ENCODE data around the gene GAST. TPM values are rescaled to one million over a fixed set of nuclear protein-coding genes. Genes with fewer than 3 reads are reported as not detected.
A peak's percentile ranks its signal among the peaks of the same experiment; 100 is the strongest.

GAST gene
- total RNA-seq, 1 donor from 2014 or later: not detected

GRCh38 chr17:41758601-41759000 lies 46.5 kb downstream of the GAST start:
- no peaks in the 10 kb centered on the region for H3K79me2 ChIP-seq (ENCODE audit: insufficient read depth, low read length)
- H3K4me1 ChIP-seq (ENCODE audit: insufficient read depth, low read length): no peaks in the 10 kb centered on the region
- H2AFZ ChIP-seq (ENCODE audit: low read depth, low read length): no peak overlapping the region
- no peaks in the 10 kb centered on the region for H3K9me3 ChIP-seq (ENCODE audit: insufficient read depth, low read depth, low read length)
- H3K4me1 Mint-ChIP-seq (ENCODE audit: low read depth, unreplicated experiment): no peaks in the 10 kb centered on the region
- no peak overlapping the region for H3K27ac ChIP-seq (ENCODE audit: low read depth, low read length)
- H3K27ac Mint-ChIP-seq (ENCODE audit: unreplicated experiment): peak overlapping the region; percentile 26
- H4K20me1 ChIP-seq (ENCODE audit: insufficient read depth, low read length): peaks cover 13% of the 10 kb centered on the region
- no peak for FAIRE-seq
- H3K4me2 ChIP-seq (ENCODE audit: low read length): no peak overlapping the region
- H3K27me3 ChIP-seq (ENCODE audit: insufficient read depth, low read length): no peaks in the 10 kb centered on the region
- no peak overlapping the region for H3K9ac ChIP-seq (ENCODE audit: low read length)
- peaks cover 34% of the 10 kb centered on the region for H3K36me3 Mint-ChIP-seq (ENCODE audit: low read depth, unreplicated experiment)
- H3K27me3 Mint-ChIP-seq (ENCODE audit: low read depth, unreplicated experiment): no peaks in the 10 kb centered on the region
- no peak overlapping the region for H3K4me3 ChIP-seq (ENCODE audit: insufficient read depth, low read depth, low read length)
- no peak overlapping the region for H3K4me3 Mint-ChIP-seq (ENCODE audit: unreplicated experiment)
- H3K36me3 ChIP-seq (ENCODE audit: insufficient read depth, low read length): peaks cover 13% of the 10 kb centered on the region
- TF ChIP-seq EZH2 (IDR thresholded peaks at IDR 0.05; ENCODE audit: insufficient read depth, low read length): no peak
- TF ChIP-seq, protein P1, sequence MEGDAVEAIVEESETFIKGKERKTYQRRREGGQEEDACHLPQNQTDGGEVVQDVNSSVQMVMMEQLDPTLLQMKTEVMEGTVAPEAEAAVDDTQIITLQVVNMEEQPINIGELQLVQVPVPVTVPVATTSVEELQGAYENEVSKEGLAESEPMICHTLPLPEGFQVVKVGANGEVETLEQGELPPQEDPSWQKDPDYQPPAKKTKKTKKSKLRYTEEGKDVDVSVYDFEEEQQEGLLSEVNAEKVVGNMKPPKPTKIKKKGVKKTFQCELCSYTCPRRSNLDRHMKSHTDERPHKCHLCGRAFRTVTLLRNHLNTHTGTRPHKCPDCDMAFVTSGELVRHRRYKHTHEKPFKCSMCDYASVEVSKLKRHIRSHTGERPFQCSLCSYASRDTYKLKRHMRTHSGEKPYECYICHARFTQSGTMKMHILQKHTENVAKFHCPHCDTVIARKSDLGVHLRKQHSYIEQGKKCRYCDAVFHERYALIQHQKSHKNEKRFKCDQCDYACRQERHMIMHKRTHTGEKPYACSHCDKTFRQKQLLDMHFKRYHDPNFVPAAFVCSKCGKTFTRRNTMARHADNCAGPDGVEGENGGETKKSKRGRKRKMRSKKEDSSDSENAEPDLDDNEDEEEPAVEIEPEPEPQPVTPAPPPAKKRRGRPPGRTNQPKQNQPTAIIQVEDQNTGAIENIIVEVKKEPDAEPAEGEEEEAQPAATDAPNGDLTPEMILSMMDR (IDR thresholded peaks at IDR 0.05; ENCODE audit: insufficient read depth, low read depth, low read length): no peak
- H3K9me3 Mint-ChIP-seq (ENCODE audit: unreplicated experiment): no peaks in the 10 kb centered on the region
- DNase-seq (ENCODE audit: low read depth): no peak

- no peak overlapping the region for H3K4me2 ChIP-seq (ENCODE audit: low read length)
- H3K4me1 ChIP-seq (ENCODE audit: insufficient read depth, low read length): no peaks in the 10 kb centered on the region
- H3K9ac ChIP-seq (ENCODE audit: low read length): no peak overlapping the region
- peak overlapping the region; percentile 62 for H3K27ac Mint-ChIP-seq (ENCODE audit: unreplicated experiment)
- H3K27me3 ChIP-seq (ENCODE audit: insufficient read depth, low read length): no peaks in the 10 kb centered on the region
- H3K4me3 Mint-ChIP-seq (ENCODE audit: unreplicated experiment): no peak overlapping the region
- no peak for TF ChIP-seq EZH2 (IDR thresholded peaks at IDR 0.05; ENCODE audit: insufficient read depth, low read length)
- TF ChIP-seq, protein P1 (IDR thresholded peaks at IDR 0.05; ENCODE audit: insufficient read depth, low read depth, low read length): no peak
- no peaks in the 10 kb centered on the region for H3K79me2 ChIP-seq (ENCODE audit: insufficient read depth, low read length)
- no peak overlapping the region for H3K4me3 ChIP-seq (ENCODE audit: insufficient read depth, low read depth, low read length)
- peaks cover 16% of the 10 kb centered on the region for H3K36me3 ChIP-seq (ENCODE audit: insufficient read depth, low read length)
- H4K20me1 ChIP-seq (ENCODE audit: insufficient read depth, low read length): peaks cover 17% of the 10 kb centered on the region
- DNase-seq (ENCODE audit: low read depth) (no peak), FAIRE-seq (no peak)
- no peaks in the 10 kb centered on the region for H3K27me3 Mint-ChIP-seq (ENCODE audit: low read depth, unreplicated experiment)
- H3K4me1 Mint-ChIP-seq (ENCODE audit: low read depth, unreplicated experiment): no peaks in the 10 kb centered on the region
- no peaks in the 10 kb centered on the region for H3K9me3 Mint-ChIP-seq (ENCODE audit: unreplicated experiment)
- H2AFZ ChIP-seq (ENCODE audit: low read depth, low read length): no peak overlapping the region
- H3K36me3 Mint-ChIP-seq (ENCODE audit: low read depth, unreplicated experiment): peaks cover 39% of the 10 kb centered on the region
- H3K27ac ChIP-seq (ENCODE audit: low read depth, low read length): no peak overlapping the region
- no peaks in the 10 kb centered on the region for H3K9me3 ChIP-seq (ENCODE audit: insufficient read depth, low read depth, low read length)
Measured at GRCh38 chr17:41760878-41761277, 48.7 kb downstream of the GAST start.

DNA sequence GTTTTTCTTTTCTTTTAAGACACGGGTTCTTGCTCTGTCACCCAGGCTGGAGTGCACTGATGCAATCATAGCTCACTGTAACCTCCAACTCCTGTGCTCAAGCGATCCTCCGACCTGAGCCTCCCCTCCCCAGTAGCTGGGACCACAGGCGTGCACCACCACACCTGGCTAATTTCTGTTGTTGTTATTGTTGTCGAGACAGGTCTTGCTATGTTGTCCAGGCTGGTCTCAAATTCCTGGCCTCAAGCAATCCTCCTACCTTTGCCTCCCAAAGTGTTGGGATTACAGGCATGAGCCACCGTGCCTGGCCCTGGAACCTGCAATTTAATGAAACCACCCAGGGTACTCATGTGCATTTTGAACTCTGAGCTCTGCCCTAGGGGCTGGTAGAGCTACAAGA lies 50.3 kb downstream of the GAST start:
- Histone ChIP-seq H3K4me2 (ENCODE audit: low read length) (no peak overlapping the region), H2AFZ (ENCODE audit: low read depth, low read length) (no peak overlapping the region), H3K9me3 (ENCODE audit: insufficient read depth, low read depth, low read length) (no peaks in the 10 kb centered on the region), H3K4me1 (ENCODE audit: insufficient read depth, low read length) (no peaks in the 10 kb centered on the region), H3K4me3 (ENCODE audit: insufficient read depth, low read depth, low read length) (no peak overlapping the region), H3K27ac (ENCODE audit: low read depth, low read length) (no peak overlapping the region), H3K27me3 (ENCODE audit: insufficient read depth, low read length) (no peaks in the 10 kb centered on the region), H3K36me3 (ENCODE audit: insufficient read depth, low read length) (peaks cover 16% of the 10 kb centered on the region), H3K79me2 (ENCODE audit: insufficient read depth, low read length) (no peaks in the 10 kb centered on the region), H4K20me1 (ENCODE audit: insufficient read depth, low read length) (peaks cover 17% of the 10 kb centered on the region), H3K9ac (ENCODE audit: low read length) (no peak overlapping the region)
- FAIRE-seq (no peak), DNase-seq (ENCODE audit: low read depth) (no peak)
- H3K9me3 Mint-ChIP-seq (ENCODE audit: unreplicated experiment): no peaks in the 10 kb centered on the region
- peaks cover 38% of the 10 kb centered on the region for H3K36me3 Mint-ChIP-seq (ENCODE audit: low read depth, unreplicated experiment)
- no peak overlapping the region for H3K4me3 Mint-ChIP-seq (ENCODE audit: unreplicated experiment)
- no peaks in the 10 kb centered on the region for H3K27me3 Mint-ChIP-seq (ENCODE audit: low read depth, unreplicated experiment)
- H3K4me1 Mint-ChIP-seq (ENCODE audit: low read depth, unreplicated experiment): no peaks in the 10 kb centered on the region
- TF ChIP-seq, protein P1 (IDR thresholded peaks at IDR 0.05; ENCODE audit: insufficient read depth, low read depth, low read length): no peak
- TF ChIP-seq EZH2 (IDR thresholded peaks at IDR 0.05; ENCODE audit: insufficient read depth, low read length): no peak
- H3K27ac Mint-ChIP-seq (ENCODE audit: unreplicated experiment): no peak overlapping the region

Data from astrocyte (in vitro differentiated cells and primary cell).